NOMO-1 treated with DMSO at 0.1 percent for 48 hours (cell line): ENCODE data around the gene CARD14.

ENCODE experiments used
- DNase-seq: peaks from one replicate; lab custom pipeline; 2025; ENCODE audit not compliant: unreplicated experiment; lab: John Stamatoyannopoulos, UW

The CARD14 gene

GRCh38 chr17:80208050-80208449 is 38.2 kb downstream of the CARD14 start:
- no peak for DNase-seq

GRCh38 chr17:80209765-80210164 is 39.9 kb downstream of the CARD14 start:
- no peak for DNase-seq

- DNase-seq: no peak
These were observed 40.7 kb downstream of the CARD14 start for GRCh38 chr17:80210348-80211108.

GRCh38 chr17:80212109-80212508 is 42.3 kb downstream of the CARD14 start:
- no peak for DNase-seq

DNA sequence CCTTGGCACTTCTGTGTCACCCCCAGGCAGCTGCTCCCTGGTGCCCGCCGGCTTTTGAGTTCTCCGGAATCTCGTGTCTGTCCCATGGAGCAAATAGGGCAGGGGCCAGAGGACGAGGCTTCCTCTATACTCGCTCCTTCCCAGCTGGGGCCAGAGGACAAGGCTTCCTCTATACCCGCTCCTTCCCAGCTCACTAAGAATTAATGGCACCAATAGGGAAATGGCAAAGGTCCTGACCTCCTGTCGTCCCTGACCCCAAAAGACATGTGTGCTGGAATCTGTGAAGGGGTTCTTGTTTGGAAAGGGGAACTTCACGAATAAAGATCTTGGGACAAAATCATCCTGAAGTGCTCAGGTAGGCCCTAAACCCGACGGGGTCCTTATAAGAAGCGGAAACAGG is 42.7 kb downstream of the CARD14 start:
- DNase-seq: no peak

GRCh38 chr17:80212962-80213642 is 43.3 kb downstream of the CARD14 start:
- peak; percentile 85 for DNase-seq

GRCh38 chr17:80213643-80213975 is 43.8 kb downstream of the CARD14 start:
- DNase-seq: no peak

GRCh38 chr17:80214012-80214877 is 44.4 kb downstream of the CARD14 start:
- no peak for DNase-seq

DNA sequence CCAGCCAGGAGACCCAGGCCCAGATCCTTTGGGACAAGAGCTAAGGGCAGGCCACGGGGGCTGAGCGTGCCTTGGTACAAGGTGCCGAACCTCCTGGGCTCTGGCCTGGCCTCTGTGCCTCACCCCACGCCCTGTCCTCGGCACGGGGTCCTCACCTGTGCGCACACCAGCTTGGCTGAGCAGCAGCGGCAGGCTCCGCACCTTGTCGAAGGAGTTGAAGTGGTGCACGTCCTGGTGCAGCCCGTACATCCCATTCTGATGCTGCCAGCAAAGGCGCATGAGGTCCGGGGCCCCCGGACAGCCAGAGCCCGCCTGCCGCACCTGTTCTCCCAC is 45.0 kb downstream of the CARD14 start:
- no peak for DNase-seq

DNA sequence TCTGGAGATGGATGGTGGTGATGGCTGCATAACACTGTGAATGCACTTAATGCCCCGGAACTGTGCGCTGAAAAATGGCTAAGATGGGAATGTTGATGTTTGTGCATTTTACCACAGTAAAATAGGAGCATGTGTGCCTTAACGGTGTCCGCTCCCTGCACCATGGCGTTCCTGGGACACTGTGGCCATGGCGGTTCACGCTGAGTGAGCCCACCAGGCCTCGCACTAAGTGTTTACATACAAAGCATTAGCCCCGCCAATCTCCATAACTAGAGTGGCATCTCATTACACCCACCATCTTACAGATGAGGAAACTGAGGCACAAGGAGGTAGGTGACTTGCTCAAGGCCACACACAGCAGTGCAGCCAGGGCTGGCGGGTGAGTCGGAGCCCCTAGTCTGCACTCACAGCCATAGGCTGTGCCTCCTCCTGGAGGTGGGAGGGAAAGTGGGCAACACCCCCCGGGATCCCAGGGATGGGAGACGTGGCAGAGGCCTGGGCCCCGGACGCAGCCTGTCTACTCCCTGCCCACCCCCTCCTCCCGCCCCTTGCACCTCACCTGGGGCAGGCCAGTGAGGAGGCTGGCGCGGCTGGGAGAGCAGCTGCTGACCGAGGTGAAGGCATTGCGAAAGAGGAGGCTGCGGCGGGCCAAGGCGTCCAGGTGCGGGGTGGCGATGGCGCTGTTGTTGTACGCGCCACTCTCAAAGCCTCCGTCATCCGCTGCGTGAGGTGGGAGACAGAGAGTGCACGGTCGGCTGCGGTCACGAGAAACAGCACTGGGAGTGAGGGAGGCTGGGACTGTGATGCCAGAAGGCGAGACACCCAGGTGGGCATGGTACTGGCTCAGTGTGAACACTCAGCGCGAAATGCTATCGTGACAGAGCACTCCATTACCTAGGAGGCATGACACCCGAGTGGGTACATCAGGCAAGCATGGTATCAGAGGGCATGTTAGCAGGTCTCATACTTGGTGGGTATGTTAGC is 46.9 kb downstream of the CARD14 start:
- DNase-seq: no peak

- no peak for DNase-seq
These were observed 48.0 kb downstream of the CARD14 start for GRCh38 chr17:80217703-80218362.

- no peak for DNase-seq
These were observed 48.6 kb downstream of the CARD14 start for GRCh38 chr17:80218391-80218790.

DNA sequence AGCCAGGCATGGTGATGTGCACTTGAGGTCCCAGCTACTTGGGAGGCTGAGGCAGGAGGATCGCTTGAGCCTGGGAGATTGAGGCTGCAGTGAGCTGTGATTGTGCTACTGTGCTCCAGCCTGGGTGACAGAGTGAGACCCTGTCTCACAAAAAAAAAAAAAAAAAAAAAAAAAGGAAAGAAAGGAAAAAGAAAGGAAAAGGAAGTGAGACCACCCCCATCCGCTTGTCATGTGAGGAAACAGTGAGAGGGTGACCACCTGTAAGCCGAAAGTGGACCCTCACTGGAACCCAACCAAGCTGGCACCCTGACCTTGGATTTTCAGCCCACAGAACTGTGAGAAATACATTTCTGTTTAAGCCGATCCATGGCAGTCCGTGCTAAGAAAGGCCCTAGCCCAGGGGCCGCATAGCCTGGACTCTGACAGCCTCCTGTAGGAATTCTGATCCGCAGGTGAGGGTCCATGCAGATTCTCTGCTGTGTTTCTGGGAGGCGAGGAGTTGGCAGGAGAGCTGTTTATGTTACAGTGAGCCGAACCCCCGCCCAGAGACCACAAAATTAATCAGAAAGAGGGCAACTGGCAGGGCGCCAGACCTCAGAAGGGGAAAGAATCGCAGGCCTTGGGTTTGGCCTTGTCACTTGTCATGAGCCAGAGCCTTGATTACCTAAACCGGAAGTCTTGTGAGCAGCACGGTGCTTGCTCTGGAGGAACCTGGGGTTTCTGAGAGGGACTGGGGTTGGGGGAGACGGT is 49.4 kb downstream of the CARD14 start:
- peak; percentile 95 for DNase-seq

GRCh38 chr17:80219763-80220053 is 49.9 kb downstream of the CARD14 start:
- no peak for DNase-seq

GRCh38 chr17:80220054-80220735 is 50.4 kb downstream of the CARD14 start, which contains the start of the genes SGSH and SLC26A11:
Gene SGSH (minus strand): TSS chr17:80220333. CDS start chr17:80220313, 20 bp downstream.
Gene SLC26A11 (plus strand): TSS chr17:80220427. CDS start chr17:80221561, 1,134 bp downstream.
- DNase-seq: peak; percentile 28

GRCh38 chr17:80220736-80221215 is 50.9 kb downstream of the CARD14 start:
- no peak for DNase-seq

- DNase-seq: no peak
These were observed 51.7 kb downstream of the CARD14 start for GRCh38 chr17:80221351-80222105.
